Dendritic cell treated with granulocyte-macrophage colony-stimulating factor and Interleukin-4, amounts not matched to agents 40 ng/mL and 50 ng/mL, for 4 days (primary cell): Measurements from ENCODE around the gene GALR2.
"Not testable (repeated sequence)": the region's sequence is repeated elsewhere in the genome, so short reads cannot be mapped to it uniquely, and the experiment has no call there.

Source experiments
- H3K27ac Mint-ChIP-seq: one replicate; pipeline ENCODE4 v1.8.0; 2022; ENCODE audit warnings: mild to moderate bottlenecking, mixed read lengths
- H3K27me3 Mint-ChIP-seq: one replicate; pipeline ENCODE4 v1.8.0; 2022; ENCODE audit warnings: mild to moderate bottlenecking, mixed read lengths
- H3K36me3 Mint-ChIP-seq: one replicate; pipeline ENCODE4 v1.8.0; 2022; ENCODE audit warnings: low read depth, mixed read lengths
- H3K4me1 Mint-ChIP-seq: one replicate; pipeline ENCODE4 v1.8.0; 2022; ENCODE audit warnings: low read depth, mixed read lengths
- H3K4me3 Mint-ChIP-seq: one replicate; pipeline ENCODE4 v1.8.0; 2022; ENCODE audit warnings: mild to moderate bottlenecking, moderate library complexity, mixed read lengths
- H3K9me3 Mint-ChIP-seq: one replicate; pipeline ENCODE4 v1.8.0; 2022; ENCODE audit warnings: mixed read lengths
- intact Hi-C: fragments of 100-400 bp; cut with micrococcal nuclease; formaldehyde crosslinking; loops from one replicate; pipeline ENCODE4 v1.15.0; 2022

GALR2 gene

DNA sequence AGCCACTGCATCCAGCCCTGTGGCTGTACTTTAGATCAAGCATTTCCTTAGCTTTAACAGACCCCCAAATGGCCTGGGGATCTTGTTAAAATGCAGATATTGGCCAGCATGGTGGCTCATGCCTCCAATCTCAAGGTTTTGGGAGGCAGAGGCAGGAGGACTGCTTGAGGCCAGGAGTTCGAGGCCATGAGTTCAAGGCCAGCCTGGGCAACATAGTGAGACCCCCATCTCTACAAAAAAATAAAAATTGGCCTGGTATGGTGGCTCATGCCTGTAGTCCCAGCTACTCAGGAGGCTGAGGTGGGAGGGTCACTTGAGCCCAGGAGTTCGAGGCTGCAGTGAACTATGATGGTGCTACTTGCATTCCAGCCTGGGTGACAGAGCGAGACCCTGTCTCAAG lies 31.7 kb upstream of the GALR2 start:
- H3K27me3 Mint-ChIP-seq, intact Hi-C loops, H3K27ac Mint-ChIP-seq: not testable (repeated sequence)

DNA sequence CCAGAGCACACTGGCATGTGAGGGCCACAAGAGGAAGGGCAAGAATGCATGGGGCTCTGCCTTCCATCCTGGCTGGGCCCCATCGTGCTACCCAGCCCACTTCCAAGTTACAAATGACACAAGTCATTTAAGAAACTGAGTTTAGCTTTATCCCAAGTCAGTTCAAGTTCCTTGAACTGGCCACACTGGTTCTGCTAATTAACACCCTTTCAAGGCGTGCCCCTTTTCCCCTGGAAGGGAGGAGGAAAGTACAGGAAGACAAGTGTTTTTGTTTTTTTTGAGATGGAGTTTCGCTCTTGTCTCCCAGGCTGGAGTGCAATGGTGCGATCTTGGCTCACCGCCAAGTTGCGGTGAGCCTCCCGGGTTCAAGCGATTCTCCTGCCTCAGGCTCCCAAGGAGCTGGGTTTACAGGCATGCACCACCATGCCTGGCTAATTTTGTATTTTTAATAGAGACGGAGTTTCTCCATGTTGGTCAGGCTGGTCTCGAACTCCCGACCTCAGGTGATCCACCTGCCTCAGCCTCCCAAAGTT lies 30.0 kb upstream of the GALR2 start:
- H3K9me3 Mint-ChIP-seq, H3K27me3 Mint-ChIP-seq, H3K4me3 Mint-ChIP-seq, H3K27ac Mint-ChIP-seq, intact Hi-C loops: not testable (repeated sequence)
- Mint-ChIP-seq H3K36me3 (peaks cover 99% of the 10 kb centered on the region), H3K4me1 (peaks cover 26% of the 10 kb centered on the region)

More for the DNA sequence above, 31.7 kb upstream of the GALR2 start:
- peaks cover 99% of the 10 kb centered on the region for H3K36me3 Mint-ChIP-seq
- H3K9me3 Mint-ChIP-seq, H3K4me3 Mint-ChIP-seq, H3K4me1 Mint-ChIP-seq: not testable (repeated sequence)

DNA sequence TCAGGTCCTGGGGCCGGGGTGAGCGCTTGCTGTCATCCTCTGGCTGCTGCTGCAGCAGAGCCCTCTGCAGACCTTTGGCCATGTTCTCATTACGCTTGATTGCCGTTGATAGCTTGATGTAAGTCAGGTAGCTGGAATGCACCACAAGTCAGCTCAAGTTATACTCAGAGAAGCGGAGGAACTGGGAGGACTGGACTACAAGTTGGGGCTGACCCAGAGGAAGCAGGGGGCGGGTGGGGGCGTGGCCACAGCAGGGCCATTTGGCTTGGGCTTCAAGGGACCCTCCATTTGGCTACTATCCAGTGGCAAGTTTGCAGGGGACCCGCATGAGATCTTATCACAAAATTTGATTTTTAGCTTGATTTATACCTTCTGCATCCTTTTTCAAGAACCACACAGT lies 28.5 kb upstream of the GALR2 start:
- Mint-ChIP-seq H3K4me3 (no peak overlapping the region), H3K4me1 (peaks cover 39% of the 10 kb centered on the region), H3K27ac (no peak overlapping the region), H3K27me3 (no peaks in the 10 kb centered on the region), H3K9me3 (no peaks in the 10 kb centered on the region), H3K36me3 (peaks cover 99% of the 10 kb centered on the region)
- intact Hi-C loops: no loop called here

DNA sequence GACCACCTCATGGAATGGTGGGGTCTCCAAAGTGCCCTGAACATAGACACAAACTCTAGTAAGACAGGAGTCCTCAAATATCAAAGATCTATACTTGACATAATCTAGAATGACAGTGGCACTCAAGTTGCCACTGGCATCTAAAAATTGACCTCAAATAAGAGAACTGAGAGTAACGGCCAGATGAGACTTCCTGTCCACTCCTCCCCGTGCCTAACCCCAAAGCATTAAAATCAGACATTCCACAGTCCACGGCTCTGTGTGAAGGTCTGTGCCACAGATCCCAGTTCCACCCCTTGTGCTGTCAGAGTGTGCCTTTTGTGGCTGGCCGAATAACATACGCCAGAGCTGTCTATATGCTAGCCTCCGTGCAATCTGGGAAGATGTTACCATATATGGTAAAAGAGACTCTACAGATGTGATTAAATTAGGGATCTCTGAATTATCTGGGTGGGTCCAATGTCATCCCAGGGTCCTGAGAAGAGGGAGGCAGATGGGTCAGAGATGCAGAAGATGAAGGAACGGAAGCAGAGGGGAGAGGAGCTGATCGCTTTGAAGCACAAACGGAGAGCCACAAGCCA lies 26.5 kb upstream of the GALR2 start:
- no peaks in the 10 kb centered on the region for H3K9me3 Mint-ChIP-seq
- intact Hi-C loops: no loop called here

DNA sequence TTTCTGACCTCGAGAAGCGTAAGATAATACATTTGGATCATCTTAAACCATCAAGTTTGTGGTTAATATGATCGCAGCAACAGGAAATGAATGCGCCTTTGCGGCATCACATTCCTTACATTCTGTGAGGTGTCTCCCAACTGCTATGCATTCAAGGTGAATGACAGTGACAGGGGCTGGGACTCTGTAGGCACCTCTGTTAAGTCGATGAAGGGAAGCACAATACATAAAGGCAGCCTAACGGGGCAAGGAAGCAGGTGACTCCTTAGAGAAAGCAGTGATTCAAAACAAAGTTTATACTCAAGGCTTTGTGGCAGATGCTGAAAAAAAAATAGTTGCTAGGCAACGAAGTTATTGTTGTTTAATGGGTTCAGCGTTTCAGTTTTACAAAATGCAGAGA lies 25.9 kb upstream of the GALR2 start:
- Mint-ChIP-seq H3K27me3 (no peaks in the 10 kb centered on the region), H3K27ac (peak overlapping the region; percentile 58), H3K36me3 (peaks cover 95% of the 10 kb centered on the region), H3K4me1 (peaks cover 44% of the 10 kb centered on the region), H3K4me3 (no peak overlapping the region), H3K9me3 (no peaks in the 10 kb centered on the region)
- intact Hi-C loops: no loop called here

More for the DNA sequence above, 26.5 kb upstream of the GALR2 start:
- H3K4me1 Mint-ChIP-seq: peaks cover 39% of the 10 kb centered on the region
- peak overlapping the region; percentile 58 for H3K27ac Mint-ChIP-seq
- H3K36me3 Mint-ChIP-seq: peaks cover 95% of the 10 kb centered on the region
- H3K27me3 Mint-ChIP-seq: no peaks in the 10 kb centered on the region
- H3K4me3 Mint-ChIP-seq: no peak overlapping the region

DNA sequence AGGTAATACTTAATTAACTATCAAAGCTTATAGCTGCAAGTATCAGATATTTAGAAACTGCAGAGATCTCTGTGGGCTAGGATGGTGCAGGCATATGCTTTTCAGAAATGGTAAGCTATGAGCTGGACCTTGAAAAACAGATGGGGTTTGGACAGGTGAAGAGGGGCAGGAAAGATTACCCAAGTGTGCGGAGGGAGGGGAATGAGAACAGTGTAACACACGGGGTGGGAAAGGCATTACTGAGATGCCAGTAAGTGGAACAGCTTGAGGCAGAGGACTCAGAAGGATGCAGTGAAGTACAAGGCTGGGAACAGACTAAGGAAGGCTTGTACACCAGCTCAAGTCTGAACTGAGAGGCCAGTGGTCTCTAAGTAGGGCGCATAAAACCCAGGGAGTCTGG lies 25.3 kb upstream of the GALR2 start:
- Mint-ChIP-seq H3K9me3 (no peaks in the 10 kb centered on the region), H3K36me3 (peaks cover 95% of the 10 kb centered on the region), H3K27ac (peak overlapping the region; percentile 10), H3K4me1 (peaks cover 49% of the 10 kb centered on the region), H3K4me3 (no peak overlapping the region), H3K27me3 (no peaks in the 10 kb centered on the region)
- intact Hi-C loops: no loop called here

DNA sequence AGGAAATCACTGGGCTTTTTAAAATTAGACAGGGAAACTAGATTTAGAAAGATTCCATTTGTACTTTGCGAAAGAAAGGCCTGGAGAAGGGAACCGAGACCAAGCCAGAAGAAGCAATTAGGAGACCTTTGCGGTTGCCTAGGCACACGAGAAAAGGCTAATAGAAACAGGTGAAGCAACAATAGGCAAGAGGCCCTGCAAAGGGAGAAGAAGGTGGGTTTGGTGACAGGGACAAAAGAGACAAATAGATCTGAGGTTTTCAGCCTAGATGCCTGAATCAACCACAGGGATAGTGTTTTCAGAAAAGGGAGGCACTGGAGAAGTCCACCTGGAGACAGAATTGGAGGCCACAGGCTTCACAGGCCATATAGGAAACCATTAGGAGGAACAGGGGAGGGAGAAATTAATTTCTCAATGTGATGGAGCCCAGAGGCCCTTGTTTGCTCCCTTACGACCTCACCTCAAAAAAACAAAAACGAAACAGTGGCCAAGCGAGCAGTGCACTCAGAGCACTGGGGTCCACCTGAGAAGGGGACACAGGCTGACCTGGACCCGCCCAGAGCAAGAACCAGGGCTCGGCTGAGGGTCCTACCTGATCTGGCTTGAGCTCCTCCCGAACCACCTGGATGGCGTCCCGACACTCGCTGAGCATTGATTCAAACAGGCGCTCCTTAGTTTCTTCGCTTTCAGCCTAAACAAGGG lies 24.6 kb upstream of the GALR2 start:
- Mint-ChIP-seq H3K4me1 (peaks cover 49% of the 10 kb centered on the region), H3K9me3 (no peaks in the 10 kb centered on the region), H3K36me3 (peaks cover 95% of the 10 kb centered on the region), H3K27me3 (no peaks in the 10 kb centered on the region), H3K27ac (no peak overlapping the region), H3K4me3 (no peak overlapping the region)
- intact Hi-C loops: no loop called here

DNA sequence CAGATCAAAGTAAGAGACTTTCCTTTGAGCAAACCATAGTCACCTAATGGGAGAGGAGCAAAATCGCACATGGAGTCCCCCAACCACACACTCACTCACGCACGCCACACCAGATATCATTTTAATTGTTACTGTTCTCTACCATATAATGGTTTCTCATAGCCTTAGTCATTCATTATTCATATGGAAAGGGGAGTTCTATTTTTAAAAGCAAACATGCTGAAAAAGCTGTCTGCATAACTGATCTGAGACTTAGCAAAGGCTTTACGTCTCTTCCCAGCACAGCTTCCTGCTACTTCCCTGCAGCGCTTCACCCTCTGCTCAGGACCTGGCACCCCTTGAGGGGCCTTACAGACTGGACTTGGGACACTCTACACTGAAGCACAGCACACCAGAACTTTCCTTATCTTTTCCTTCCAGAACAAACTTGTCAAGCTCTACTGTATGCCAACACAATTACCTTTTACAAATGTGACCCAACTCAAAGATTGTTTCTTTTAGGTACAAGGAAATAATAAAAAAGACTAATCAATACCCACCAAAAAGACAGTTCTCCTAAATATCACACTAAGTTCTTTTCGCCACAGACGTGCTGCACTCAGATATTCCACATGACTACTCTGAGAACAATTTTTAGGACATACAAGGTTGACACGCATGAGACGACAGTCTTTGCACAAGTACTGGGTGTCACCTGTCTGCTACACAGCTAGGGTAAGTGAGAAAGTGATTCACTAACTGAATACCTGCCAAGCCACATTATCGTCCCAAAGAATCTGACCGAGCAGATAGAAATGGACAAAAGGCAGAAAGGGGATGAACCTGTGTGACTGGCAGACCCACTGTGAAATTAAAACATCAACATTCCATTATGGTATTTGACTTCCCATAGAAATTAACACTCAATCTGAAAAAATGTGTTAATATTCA lies 23.8 kb upstream of the GALR2 start:
- H3K36me3 Mint-ChIP-seq: peaks cover 95% of the 10 kb centered on the region
- intact Hi-C loops: no loop called here
- no peak overlapping the region for H3K27ac Mint-ChIP-seq
- peaks cover 49% of the 10 kb centered on the region for H3K4me1 Mint-ChIP-seq
- no peaks in the 10 kb centered on the region for H3K27me3 Mint-ChIP-seq
- H3K4me3 Mint-ChIP-seq: no peak overlapping the region
- no peaks in the 10 kb centered on the region for H3K9me3 Mint-ChIP-seq

DNA sequence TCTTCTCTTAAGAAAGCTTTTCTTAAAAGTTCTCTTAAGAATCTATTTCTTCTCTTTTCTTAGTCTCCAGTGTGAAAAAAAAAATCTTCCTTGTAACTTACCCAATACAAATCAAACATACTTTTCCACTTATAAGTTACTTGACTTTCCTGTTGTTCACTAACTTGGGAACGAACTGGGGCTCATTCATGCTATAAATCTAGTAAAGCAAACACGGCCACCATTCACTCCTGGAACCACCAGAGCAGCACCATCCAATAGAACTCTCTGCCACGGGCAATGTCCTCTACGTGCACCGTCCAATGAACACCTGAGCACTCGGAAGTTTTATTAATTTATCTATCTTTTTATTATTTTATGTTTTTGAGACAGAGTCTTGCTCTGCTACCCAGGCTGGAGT lies 23.0 kb upstream of the GALR2 start:
- H3K9me3 Mint-ChIP-seq: no peaks in the 10 kb centered on the region
- H3K27ac Mint-ChIP-seq: peak overlapping the region; percentile 18
- peaks cover 42% of the 10 kb centered on the region for H3K4me1 Mint-ChIP-seq
- H3K4me3 Mint-ChIP-seq: no peak overlapping the region
- no peaks in the 10 kb centered on the region for H3K27me3 Mint-ChIP-seq
- H3K36me3 Mint-ChIP-seq: peaks cover 95% of the 10 kb centered on the region
- intact Hi-C loops: no loop called here

DNA sequence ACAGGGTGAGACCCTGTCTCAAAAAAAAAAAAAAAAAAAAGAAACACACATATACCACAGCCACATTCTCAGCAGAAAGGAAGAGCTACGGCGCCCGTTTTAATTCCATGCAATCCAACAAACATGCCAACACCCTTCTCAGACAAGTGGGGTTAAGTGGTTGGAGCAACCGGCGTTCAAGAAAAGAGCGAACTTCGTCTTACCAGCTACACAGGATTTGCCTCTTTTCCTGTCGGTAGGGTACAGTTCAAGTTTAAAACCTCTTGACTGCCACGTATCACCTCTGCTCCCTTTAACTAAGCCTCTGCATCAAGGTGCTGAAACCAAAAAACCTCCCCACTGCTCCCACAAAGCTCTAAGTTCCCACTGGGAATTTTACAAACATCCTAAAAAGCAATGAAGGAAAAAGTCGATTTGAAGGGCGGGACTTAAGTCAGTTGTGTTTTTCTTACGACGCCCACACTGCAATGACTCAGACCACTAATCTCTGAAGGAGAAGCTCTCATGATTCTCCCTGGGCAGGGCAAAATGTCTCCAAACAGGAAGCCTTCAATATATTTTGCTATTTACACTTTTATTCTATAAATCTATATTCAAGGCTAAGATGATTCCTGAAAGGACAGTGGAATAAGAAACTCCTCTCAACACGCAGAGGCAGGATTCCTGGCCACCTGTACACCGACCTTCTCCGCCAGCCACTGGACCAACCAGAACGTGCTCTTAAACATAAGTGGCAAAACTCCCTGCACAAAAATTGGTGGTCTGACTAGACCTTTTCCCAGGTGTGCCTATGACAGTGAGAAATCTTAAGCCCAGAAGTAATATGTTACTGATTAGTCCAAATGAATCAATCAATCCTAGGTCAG lies 21.1 kb upstream of the GALR2 start:
- Mint-ChIP-seq H3K27me3 (no peaks in the 10 kb centered on the region), H3K4me1 (peaks cover 33% of the 10 kb centered on the region), H3K36me3 (peaks cover 96% of the 10 kb centered on the region), H3K4me3 (no peak overlapping the region), H3K9me3 (no peaks in the 10 kb centered on the region), H3K27ac (no peak overlapping the region)
- intact Hi-C loops: no loop called here

DNA sequence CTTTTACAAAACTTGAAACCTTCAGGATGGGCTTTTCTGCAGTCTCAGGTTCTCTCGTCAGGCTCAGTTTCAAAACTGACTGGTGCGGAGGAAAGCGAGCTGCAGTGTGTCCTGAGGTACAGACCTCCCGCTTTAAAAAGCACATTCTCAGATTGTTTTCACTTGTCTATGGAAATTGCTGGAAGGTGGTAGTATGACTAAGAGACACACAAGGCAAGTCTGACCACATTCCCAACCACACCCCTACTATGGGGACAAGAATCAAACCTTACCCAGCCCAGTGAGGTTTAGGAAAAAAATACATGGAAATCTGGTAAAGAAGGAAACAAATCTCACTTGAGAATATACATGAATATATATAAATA lies 20.5 kb upstream of the GALR2 start:
- H3K9me3 Mint-ChIP-seq: no peaks in the 10 kb centered on the region
- H3K27ac Mint-ChIP-seq: no peak overlapping the region
- no peak overlapping the region for H3K4me3 Mint-ChIP-seq
- H3K4me1 Mint-ChIP-seq: peaks cover 27% of the 10 kb centered on the region
- H3K36me3 Mint-ChIP-seq: peaks cover 96% of the 10 kb centered on the region
- no peaks in the 10 kb centered on the region for H3K27me3 Mint-ChIP-seq
- intact Hi-C loops: no loop called here

DNA sequence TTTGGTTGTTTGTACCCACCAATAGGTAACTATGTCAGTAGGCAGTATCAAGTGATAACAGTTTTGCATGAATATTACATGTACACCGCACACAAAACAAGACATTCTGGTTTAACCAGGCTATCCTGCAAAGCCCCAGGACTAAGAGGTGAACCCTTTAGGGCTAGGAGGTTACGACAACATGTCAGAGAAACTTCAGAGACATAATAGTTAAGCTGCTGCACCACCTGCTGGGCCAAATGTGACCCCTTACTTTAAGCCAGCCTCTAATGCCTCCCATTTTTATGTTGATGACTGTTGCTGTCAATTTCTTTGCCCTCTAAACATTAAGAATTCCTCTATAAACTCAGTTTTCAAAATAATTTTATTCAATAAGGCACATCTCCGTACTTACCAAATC lies 17.7 kb upstream of the GALR2 start:
- H3K4me1 Mint-ChIP-seq: peaks cover 10% of the 10 kb centered on the region
- no peaks in the 10 kb centered on the region for H3K9me3 Mint-ChIP-seq

DNA sequence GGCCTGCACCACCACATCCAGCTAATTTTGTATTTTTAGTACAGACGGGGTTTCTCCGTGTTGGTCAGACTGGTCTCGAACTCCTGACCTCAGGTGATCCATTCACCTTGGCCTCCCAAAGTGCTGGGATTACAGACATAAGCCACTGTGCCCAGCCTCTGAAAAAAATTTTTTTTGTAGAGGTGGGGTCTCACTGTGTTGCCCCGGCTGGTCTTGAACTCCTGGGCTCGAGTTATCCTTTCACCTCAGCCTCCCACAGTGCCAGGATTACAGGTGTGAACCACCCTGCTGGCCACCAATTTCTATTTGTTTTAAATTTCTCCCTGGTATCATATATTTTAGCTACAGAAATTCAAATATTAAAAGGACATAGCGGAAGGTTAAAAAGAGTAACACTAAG lies 16.3 kb upstream of the GALR2 start:
- H3K9me3 Mint-ChIP-seq, H3K27me3 Mint-ChIP-seq, H3K27ac Mint-ChIP-seq, H3K4me3 Mint-ChIP-seq, intact Hi-C loops, H3K4me1 Mint-ChIP-seq: not testable (repeated sequence)
- peaks cover 100% of the 10 kb centered on the region for H3K36me3 Mint-ChIP-seq

More for the DNA sequence above, 17.7 kb upstream of the GALR2 start:
- H3K27me3 Mint-ChIP-seq: no peaks in the 10 kb centered on the region
- H3K4me3 Mint-ChIP-seq: no peak overlapping the region
- no peak overlapping the region for H3K27ac Mint-ChIP-seq
- peaks cover 96% of the 10 kb centered on the region for H3K36me3 Mint-ChIP-seq
- intact Hi-C loops: no loop called here
